ENCODE data around the gene PDE6B. TPM values are rescaled to one million over a fixed set of nuclear protein-coding genes. Genes with fewer than 3 reads are reported as not detected.
"Not testable (repeated sequence)": the region's sequence is repeated elsewhere in the genome, so short reads cannot be mapped to it uniquely, and the experiment has no call there.

Gene PDE6B
- total RNA-seq, 6 donors from 2014 or later, result 4.2 to 28.3 (median 9.0) TPM

DNA sequence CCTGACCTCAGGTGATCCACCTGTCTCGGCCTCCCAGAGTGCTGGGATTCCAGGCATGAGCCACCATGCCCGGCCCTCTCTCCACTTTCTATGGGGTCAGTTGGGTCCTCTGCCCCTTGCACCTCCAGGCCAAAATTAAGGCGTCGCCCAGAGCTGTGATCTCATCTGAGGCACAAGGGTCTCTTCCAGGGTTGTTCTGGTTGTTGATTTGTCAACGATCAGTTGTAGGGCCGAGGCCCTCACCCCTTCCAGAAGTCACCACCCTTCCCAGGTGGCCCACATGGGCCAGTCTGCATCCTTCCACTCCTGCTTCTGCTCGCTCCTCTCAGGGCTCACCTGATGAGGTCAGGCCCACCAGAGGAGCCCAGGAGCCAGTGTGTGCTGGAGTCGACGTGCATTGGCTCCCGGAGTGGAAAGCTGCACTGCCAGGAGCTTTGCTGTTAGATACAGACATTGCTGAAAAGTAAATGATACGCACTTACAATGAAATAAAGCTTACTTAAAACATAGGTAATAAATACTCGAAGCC, 35.0 kb upstream of the PDE6B start:
- TF ChIP-seq POLR2A (IDR thresholded peaks at IDR 0.05) (no peak), POLR2AphosphoS5 (IDR thresholded peaks at IDR 0.05) (no peak), EP300 (IDR thresholded peaks at IDR 0.05) (no peak)
- TF ChIP-seq, protein P1, sequence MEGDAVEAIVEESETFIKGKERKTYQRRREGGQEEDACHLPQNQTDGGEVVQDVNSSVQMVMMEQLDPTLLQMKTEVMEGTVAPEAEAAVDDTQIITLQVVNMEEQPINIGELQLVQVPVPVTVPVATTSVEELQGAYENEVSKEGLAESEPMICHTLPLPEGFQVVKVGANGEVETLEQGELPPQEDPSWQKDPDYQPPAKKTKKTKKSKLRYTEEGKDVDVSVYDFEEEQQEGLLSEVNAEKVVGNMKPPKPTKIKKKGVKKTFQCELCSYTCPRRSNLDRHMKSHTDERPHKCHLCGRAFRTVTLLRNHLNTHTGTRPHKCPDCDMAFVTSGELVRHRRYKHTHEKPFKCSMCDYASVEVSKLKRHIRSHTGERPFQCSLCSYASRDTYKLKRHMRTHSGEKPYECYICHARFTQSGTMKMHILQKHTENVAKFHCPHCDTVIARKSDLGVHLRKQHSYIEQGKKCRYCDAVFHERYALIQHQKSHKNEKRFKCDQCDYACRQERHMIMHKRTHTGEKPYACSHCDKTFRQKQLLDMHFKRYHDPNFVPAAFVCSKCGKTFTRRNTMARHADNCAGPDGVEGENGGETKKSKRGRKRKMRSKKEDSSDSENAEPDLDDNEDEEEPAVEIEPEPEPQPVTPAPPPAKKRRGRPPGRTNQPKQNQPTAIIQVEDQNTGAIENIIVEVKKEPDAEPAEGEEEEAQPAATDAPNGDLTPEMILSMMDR (IDR thresholded peaks at IDR 0.05), result no peak
- Histone ChIP-seq H3K27ac (no peak overlapping the region), H3K36me3 (no peaks in the 10 kb centered on the region), H3K4me3 (no peak overlapping the region), H3K9me3 (peaks cover 0 to 4% (median 0%) of the 10 kb centered on the region in 4 donors), H3K4me1 (no peaks in the 10 kb centered on the region), H3K27me3 (no peaks in the 10 kb centered on the region)
- ATAC-seq (ENCODE audit: low FRiP score in 2 of 2) (no peak), DNase-seq (no peak)
- WGBS, 2 donors, result 90 to 96% methylated on average over 11 to 12 of the region's 12 CpGs

DNA sequence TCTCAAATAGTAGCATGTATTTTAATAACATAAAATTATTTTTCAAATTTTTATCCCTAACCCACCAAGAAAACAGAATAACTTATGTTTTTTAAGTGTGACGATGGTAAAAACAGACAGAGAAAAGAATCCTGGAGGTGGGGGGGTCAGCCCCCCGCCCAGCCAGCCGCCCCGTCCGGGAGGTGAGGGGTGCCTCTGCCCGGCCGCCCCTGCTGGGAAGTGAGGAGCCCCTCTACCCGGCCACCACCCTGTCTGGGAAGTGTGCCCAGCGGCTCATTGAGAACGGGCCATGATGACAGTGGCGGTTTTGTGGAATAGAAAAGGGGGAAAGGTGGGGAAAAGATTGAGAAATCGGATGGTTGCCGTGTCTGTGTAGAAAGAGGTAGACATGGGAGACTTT, 33.2 kb upstream of the PDE6B start:
- H3K27ac ChIP-seq; H3K4me1 ChIP-seq; H3K4me3 ChIP-seq; ATAC-seq (ENCODE audit: low FRiP score in 2 of 2); H3K9me3 ChIP-seq; H3K36me3 ChIP-seq; H3K27me3 ChIP-seq: not testable (repeated sequence)
- WGBS, 2 donors, result 72 to 74% methylated on average over 13 of the region's 13 CpGs
- peak in 1 of 2 donors; percentile 50 for DNase-seq

DNA sequence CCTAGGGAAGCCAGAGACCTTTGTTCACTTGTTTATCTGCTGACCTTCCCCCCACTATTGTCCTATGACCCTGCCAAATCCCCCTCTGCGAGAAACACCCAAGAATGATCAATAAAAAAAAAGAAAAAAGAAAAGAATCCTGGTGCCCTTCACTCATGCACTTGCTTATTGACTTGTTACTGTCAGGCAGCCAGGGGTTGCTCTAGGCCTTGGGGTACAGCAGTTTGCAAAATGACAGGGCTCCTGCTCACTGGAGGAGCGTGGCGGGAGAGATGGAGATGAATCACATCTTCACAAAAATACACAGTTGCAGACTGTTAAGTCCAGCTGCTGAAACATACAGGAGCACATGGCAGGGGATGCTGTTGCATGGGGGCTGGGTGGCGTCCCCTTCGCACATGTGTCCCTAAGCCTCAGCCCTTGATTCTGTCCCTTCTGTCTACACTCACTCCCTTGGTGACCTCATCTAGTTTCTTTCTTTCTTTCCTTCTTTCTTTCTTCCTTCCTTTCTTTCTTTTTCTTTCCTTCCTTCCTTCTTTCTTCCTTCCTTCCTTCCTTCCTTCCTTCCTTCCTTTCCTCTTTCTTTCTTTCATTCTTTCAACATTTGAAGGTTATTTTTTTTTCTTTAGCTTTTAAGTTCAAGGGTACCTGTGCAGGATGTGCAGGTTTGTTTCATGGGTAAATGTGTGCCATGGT, 32.4 kb upstream of the PDE6B start:
- 66 to 68% methylated on average over 5 of the region's 5 CpGs for WGBS, 2 donors
- TF ChIP-seq POLR2A (IDR thresholded peaks at IDR 0.05), result no peak
- TF ChIP-seq POLR2AphosphoS5 (IDR thresholded peaks at IDR 0.05), result no peak
- no peak for TF ChIP-seq EP300 (IDR thresholded peaks at IDR 0.05)
- TF ChIP-seq, protein P1 (IDR thresholded peaks at IDR 0.05), result no peak
- no peak for ATAC-seq (ENCODE audit: low FRiP score in 2 of 2)
- no peaks in the 10 kb centered on the region for H3K36me3 ChIP-seq
- no peaks in the 10 kb centered on the region for H3K27me3 ChIP-seq
- H3K4me1 ChIP-seq, result no peaks in the 10 kb centered on the region
- no peak for DNase-seq
- H3K9me3 ChIP-seq, result peaks cover 0 to 4% (median 0%) of the 10 kb centered on the region in 4 donors
- no peak overlapping the region for H3K27ac ChIP-seq
- H3K4me3 ChIP-seq, result no peak overlapping the region

DNA sequence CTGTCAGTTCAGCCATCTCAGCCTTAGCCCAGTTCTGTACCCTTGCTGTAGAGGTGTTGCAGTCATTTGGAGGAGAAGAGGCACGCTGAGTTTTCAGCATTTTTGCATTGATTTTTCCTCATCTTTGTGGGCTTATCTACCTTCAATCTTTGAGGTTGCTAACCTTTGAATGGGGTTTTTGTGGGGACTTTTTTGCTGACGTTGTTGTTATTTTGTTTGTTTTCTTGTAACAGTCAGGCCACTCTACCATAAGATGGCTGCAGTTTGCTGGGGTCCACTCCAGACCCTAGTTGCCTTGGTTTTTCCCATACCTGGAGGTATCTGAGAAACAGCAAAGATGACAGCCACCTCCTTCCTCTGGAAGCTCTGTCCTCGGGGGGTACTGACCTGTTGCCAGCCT, 26.4 kb upstream of the PDE6B start:
- H3K27me3 ChIP-seq, result peaks cover 0 to 4% (median 0%) of the 10 kb centered on the region in 4 donors

DNA sequence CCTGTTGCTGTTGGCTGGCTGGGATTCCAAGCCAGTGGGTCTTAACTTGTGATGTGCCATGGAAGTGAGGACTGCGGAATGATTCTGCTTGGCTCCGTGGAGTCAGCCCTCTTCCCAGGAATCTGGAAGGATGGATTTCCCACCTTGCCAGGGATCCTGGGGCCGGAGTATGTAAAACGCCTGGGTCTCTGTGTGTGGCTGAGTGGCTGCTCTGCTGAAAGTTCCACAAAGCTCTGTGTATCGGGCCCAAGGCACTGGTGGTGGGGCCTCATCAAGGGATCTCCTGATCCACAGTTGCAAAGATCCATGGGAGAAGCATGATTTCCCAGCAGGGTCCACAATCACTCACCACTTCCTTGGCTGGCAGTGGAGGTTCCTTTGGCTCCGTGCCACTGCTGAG, 25.2 kb upstream of the PDE6B start:
- Histone ChIP-seq H3K36me3 (no peaks in the 10 kb centered on the region), H3K9me3 (peaks cover 0 to 1% (median 0%) of the 10 kb centered on the region in 4 donors), H3K4me3 (no peak overlapping the region), H3K4me1 (no peaks in the 10 kb centered on the region), H3K27ac (no peak overlapping the region), H3K27me3 (peaks cover 0 to 4% (median 0%) of the 10 kb centered on the region in 4 donors)
- DNase-seq, result no peak
- ATAC-seq (ENCODE audit: low FRiP score in 2 of 2), result no peak
- WGBS, 2 donors, result 55 to 58% methylated on average over 1 to 6 of the region's 6 CpGs
- TF ChIP-seq EP300 (IDR thresholded peaks at IDR 0.05) (no peak), POLR2AphosphoS5 (IDR thresholded peaks at IDR 0.05) (no peak), POLR2A (IDR thresholded peaks at IDR 0.05) (no peak)
- TF ChIP-seq, protein P1 (IDR thresholded peaks at IDR 0.05), result no peak

More for the DNA sequence above, 26.4 kb upstream of the PDE6B start:
- Histone ChIP-seq H3K27ac (no peak overlapping the region), H3K4me1 (no peaks in the 10 kb centered on the region), H3K4me3 (no peak overlapping the region), H3K9me3 (peaks cover 0 to 4% (median 0%) of the 10 kb centered on the region in 4 donors), H3K36me3 (no peaks in the 10 kb centered on the region)
- TF ChIP-seq POLR2AphosphoS5 (IDR thresholded peaks at IDR 0.05) (no peak), POLR2A (IDR thresholded peaks at IDR 0.05) (no peak), EP300 (IDR thresholded peaks at IDR 0.05) (no peak)
- TF ChIP-seq, protein P1 (IDR thresholded peaks at IDR 0.05), result no peak
- 68 to 83% methylated on average over 3 of the region's 3 CpGs for WGBS, 2 donors
- DNase-seq (no peak), ATAC-seq (ENCODE audit: low FRiP score in 2 of 2) (no peak)

Data from upper lobe of left lung (tissue), 6 donors.